HCT116 (cell line): ENCODE results near the gene HDAC1. TPM values are rescaled to one million over a fixed set of nuclear protein-coding genes. Genes with fewer than 3 reads are reported as not detected.

Experiments used
- ATAC-seq: fragments of 200-7000 bp; cut with Tn5 transposase; 2 replicates; pipeline ENCODE4 v1.9.1; 2020; ENCODE audit warnings: mild to moderate bottlenecking, moderate library complexity
- Bru-seq: library from RNA; stranded (reverse); fragments of 400-500 nt; gene quantifications from one replicate; lab custom pipeline; 2021; lab: Mats Ljungman, UMichigan
- BruChase-seq, 2 experiments: library from RNA; stranded (reverse); fragments of 400-500 nt; gene quantifications; one replicate each; lab custom pipeline; 2021; lab: Mats Ljungman, UMichigan
- BruUV-seq: library from RNA; stranded (reverse); fragments of 400-500 nt; replicated peaks from 2 replicates; lab custom pipeline; 2021; lab: Mats Ljungman, UMichigan
- CTCF ChIA-PET: fragments of 300-600 bp; sonication (Branson Sonifier 250); formaldehyde crosslinking; loops from one replicate; lab custom pipeline; 2021; ENCODE audit warnings: antibody characterized with exemption; lab: Charles Lee
- POLR2A ChIA-PET: fragments of 300-600, 350-600 bp; sonication (Branson Sonifier 250); formaldehyde crosslinking; loops from one replicate; lab custom pipeline; 2021; ENCODE audit warnings: antibody characterized with exemption; lab: Charles Lee
- RAD21 ChIA-PET, 2 experiments: fragments of 300-600 bp; sonication (Branson Sonifier 250); formaldehyde crosslinking; loops; one replicate each; lab custom pipeline; 2023; ENCODE audit warnings: low total read pairs in 2 of 2; ENCODE audit not compliant: uncharacterized antibody in 2 of 2, unreplicated experiment in 2 of 2, low non-redundant PET in 1 of 2; lab: Charles Lee
- DNase-seq: peaks from one replicate; pipeline ENCODE4 v3.0.0-alpha.2; 2010; ENCODE audit warnings: low read depth, low spot score
- H2AFZ ChIP-seq: fragments of 200-600 bp; shearing (Covaris generic), sonication (generic); 2 replicates; pipeline ENCODE4 v1.6.1; 2017; ENCODE audit warnings: low read depth, mixed run types, mixed read lengths, antibody characterized with exemption, low read length; ENCODE audit not compliant: poor library complexity, severe bottlenecking
- H3K27ac ChIP-seq: 2 replicates; pipeline ENCODE4 v1.5.1; 2012; ENCODE audit warnings: low read depth, low read length
- H3K27me3 ChIP-seq: fragments of 200-600 bp; sonication (generic); 2 replicates; pipeline ENCODE4 v1.6.1; 2016; ENCODE audit warnings: mixed run types, low read length, mixed read lengths; ENCODE audit not compliant: insufficient read depth
- H3K36me3 ChIP-seq, 2 experiments: fragments of 200-500 bp in 1 of 2; fragments of 200-600 bp in 1 of 2; sonication (Bioruptor generic) in 1 of 2; sonication (generic) in 1 of 2; 2 replicates each; pipeline versions ENCODE4 v1.5.1 to v1.6.1; 2014 to 2016; ENCODE audit warnings: low read length in 2 of 2, inconsistent platforms in 1 of 2, mixed read lengths in 1 of 2, mixed run types in 1 of 2; ENCODE audit not compliant: insufficient read depth in 2 of 2, control insufficient read depth in 1 of 2
- H3K4me1 ChIP-seq, 2 experiments: fragments of 200-600 bp in 1 of 2; sonication (generic) in 1 of 2; 2 replicates each; pipeline versions ENCODE4 v1.5.1 to v1.6.1; 2012 to 2017; ENCODE audit warnings: low read length in 2 of 2, inconsistent platforms in 1 of 2, mild to moderate bottlenecking in 1 of 2, mixed read lengths in 1 of 2, mixed run types in 1 of 2, moderate library complexity in 1 of 2; ENCODE audit not compliant: insufficient read depth in 2 of 2, control insufficient read depth in 1 of 2
- H3K4me2 ChIP-seq: fragments of 200-600 bp; sonication (generic); 2 replicates; pipeline ENCODE4 v1.6.1; 2017; ENCODE audit warnings: mixed run types, low read length, mixed read lengths
- H3K4me3 ChIP-seq, 2 experiments: fragments of 200-600 bp in 1 of 2; sonication (generic) in 1 of 2; replicated peaks in 1 of 2; 2 replicates each; pipeline ENCODE4 v1.5.1; 2011 to 2016; ENCODE audit warnings: low read length in 2 of 2, control low read depth in 1 of 2, low read depth in 1 of 2, mild to moderate bottlenecking in 1 of 2, mixed read lengths in 1 of 2, mixed run types in 1 of 2
- H3K79me2 ChIP-seq: fragments of 200-600 bp; sonication (generic); 2 replicates; pipeline ENCODE4 v1.6.1; 2017; ENCODE audit warnings: mild to moderate bottlenecking, mixed run types, low read length, moderate library complexity, mixed read lengths; ENCODE audit not compliant: insufficient read depth
- H3K9ac ChIP-seq: fragments of 200-600 bp; sonication (generic); 2 replicates; pipeline ENCODE4 v1.6.1; 2016; ENCODE audit warnings: low read length, mixed read lengths
- H3K9me2 ChIP-seq: fragments of 200-600 bp; sonication (generic), shearing (Covaris generic); 2 replicates; pipeline ENCODE4 v1.6.1; 2017; ENCODE audit warnings: mixed run types, mild to moderate bottlenecking, moderate library complexity; ENCODE audit not compliant: insufficient read depth
- H3K9me3 ChIP-seq, 2 experiments: fragments of 200-500 bp in 1 of 2; fragments of 200-600 bp in 1 of 2; sonication (Bioruptor generic) in 1 of 2; sonication (generic) in 1 of 2; 2 replicates each; pipeline ENCODE4 v1.6.1; 2014 to 2017; ENCODE audit warnings: low read length in 2 of 2, mixed read lengths in 2 of 2, inconsistent platforms in 1 of 2, low read depth in 1 of 2, mild to moderate bottlenecking in 1 of 2, mixed run types in 1 of 2, moderate library complexity in 1 of 2; ENCODE audit not compliant: control insufficient read depth in 1 of 2, insufficient read depth in 1 of 2
- H4K20me1 ChIP-seq: fragments of 200-600 bp; sonication (generic), shearing (Covaris generic); 2 replicates; pipeline ENCODE4 v1.6.1; 2017; ENCODE audit warnings: mixed run types, mild to moderate bottlenecking, moderate library complexity; ENCODE audit not compliant: insufficient read depth
- CEBPB ChIP-seq: IDR thresholded peaks from 2 replicates; pipeline ENCODE4 v1.6.1; 2012; ENCODE audit warnings: low read depth
- EGR1 ChIP-seq: IDR thresholded peaks from 2 replicates; pipeline ENCODE4 v1.6.1; 2012; ENCODE audit warnings: low read depth
- EZH2 ChIP-seq: fragments of 200-600 bp; sonication (generic); IDR thresholded peaks from 2 replicates; pipeline ENCODE4 v1.6.1; 2017; ENCODE audit warnings: antibody characterized with exemption, mixed run types
- EZH2phosphoT487 ChIP-seq: fragments of 200-600 bp; IDR thresholded peaks from 2 replicates; pipeline ENCODE4 v1.6.1; 2018; ENCODE audit warnings: antibody characterized with exemption, borderline replicate concordance
- POLR2AphosphoS5 ChIP-seq: IDR thresholded peaks from 2 replicates; pipeline ENCODE4 v1.6.1; 2011; ENCODE audit warnings: mild to moderate bottlenecking, low read depth, low read length, moderate library complexity
- SIN3A ChIP-seq: IDR thresholded peaks from 2 replicates; pipeline ENCODE4 v1.6.1; 2012; ENCODE audit warnings: low read depth
- SP1 ChIP-seq: IDR thresholded peaks from 2 replicates; pipeline ENCODE4 v1.6.1; 2012; ENCODE audit warnings: low read depth
- YY1 ChIP-seq: IDR thresholded peaks from 2 replicates; pipeline ENCODE4 v1.6.1; 2011; ENCODE audit warnings: low read length, low read depth, moderate library complexity, mild to moderate bottlenecking; ENCODE audit not compliant: insufficient replicate concordance; ENCODE audit errors: extremely low read depth
- ZFX ChIP-seq: fragments of 450-650 bp; IDR thresholded peaks from 2 replicates; pipeline ENCODE4 v1.6.1; 2017
- ZNF274 ChIP-seq: fragments of 200-500 bp; sonication (Bioruptor generic); IDR thresholded peaks from 2 replicates; pipeline ENCODE4 v1.6.1; 2014; ENCODE audit warnings: mild to moderate bottlenecking, low read depth, low read length, inconsistent platforms
- intact Hi-C: fragments of 100-400 bp; cut with micrococcal nuclease; formaldehyde crosslinking; loops from 2 replicates; pipeline ENCODE4 v1.10.0; 2022
- long read RNA-seq: library from polyadenylated mRNA; unstranded; transcript quantifications from one replicate; pipeline ENCODE4 v2.0.0, GENCODE V29; 2021; ENCODE audit not compliant: unreplicated experiment
- polyA plus RNA-seq: library from polyadenylated mRNA; unstranded; fragments of >200 nt; gene quantifications from 2 replicates; pipeline ENCODE4 v1.2.1, GENCODE V29; 2012; ENCODE audit warnings: missing spikeins
- total RNA-seq: library from RNA; stranded (reverse); gene quantifications from one replicate; pipeline ENCODE4 v1.2.1, GENCODE V29; 2021; ENCODE audit not compliant: unreplicated experiment
- TF ChIP-seq, protein P1 (sequence below): IDR thresholded peaks from 2 replicates; pipeline ENCODE4 v1.6.1; 2012
- TF ChIP-seq, protein P2 (sequence below): IDR thresholded peaks from 2 replicates; pipeline ENCODE4 v1.6.1; 2011; ENCODE audit warnings: mild to moderate bottlenecking, low read length, moderate library complexity; ENCODE audit not compliant: insufficient replicate concordance; ENCODE audit errors: extremely low read depth
- TF ChIP-seq, protein P3 (sequence below), 3 experiments: fragments of 200-600 bp in 1 of 3; sonication (generic) in 1 of 3; IDR thresholded peaks in 2 of 3; conservative IDR thresholded peaks in 1 of 3; 2 replicates each; pipeline ENCODE4 v1.5.1; 2012 to 2017; ENCODE audit warnings: low read depth in 2 of 3, low read length in 2 of 3, antibody characterized with exemption in 1 of 3, borderline replicate concordance in 1 of 3, control low read depth in 1 of 3, mild to moderate bottlenecking in 1 of 3, mixed read lengths in 1 of 3, mixed run types in 1 of 3, moderate library complexity in 1 of 3; ENCODE audit not compliant: insufficient read depth in 1 of 3
- TF ChIP-seq, protein P4 (sequence below): IDR thresholded peaks from 2 replicates; pipeline ENCODE4 v1.6.1; 2012; ENCODE audit warnings: low read depth
- TF ChIP-seq, protein P5 (sequence below): IDR thresholded peaks from 2 replicates; pipeline ENCODE4 v1.6.1; 2012

HDAC1 gene
- total RNA-seq (232 TPM), Bru-seq, nascent RNA (percentile 72 among the genes with signal in this experiment), BruChase-seq, experiment 1, labeled RNA remaining after a 6-hour chase (percentile 89 among the genes with signal in this experiment), BruChase-seq, experiment 2, labeled RNA remaining after a 2-hour chase (percentile 88 among the genes with signal in this experiment)
- polyA plus RNA-seq = 195 and 233 TPM in 2 replicates
- long read RNA-seq, transcript HDAC1-201 (14 exons, 2,124 nt) = major isoform, 598 of 788 reads
- long read RNA-seq, partial matches to known transcripts = 108 of 788 reads
- long read RNA-seq, other reads (novel, unspliced or antisense) = 80 of 788 reads

DNA sequence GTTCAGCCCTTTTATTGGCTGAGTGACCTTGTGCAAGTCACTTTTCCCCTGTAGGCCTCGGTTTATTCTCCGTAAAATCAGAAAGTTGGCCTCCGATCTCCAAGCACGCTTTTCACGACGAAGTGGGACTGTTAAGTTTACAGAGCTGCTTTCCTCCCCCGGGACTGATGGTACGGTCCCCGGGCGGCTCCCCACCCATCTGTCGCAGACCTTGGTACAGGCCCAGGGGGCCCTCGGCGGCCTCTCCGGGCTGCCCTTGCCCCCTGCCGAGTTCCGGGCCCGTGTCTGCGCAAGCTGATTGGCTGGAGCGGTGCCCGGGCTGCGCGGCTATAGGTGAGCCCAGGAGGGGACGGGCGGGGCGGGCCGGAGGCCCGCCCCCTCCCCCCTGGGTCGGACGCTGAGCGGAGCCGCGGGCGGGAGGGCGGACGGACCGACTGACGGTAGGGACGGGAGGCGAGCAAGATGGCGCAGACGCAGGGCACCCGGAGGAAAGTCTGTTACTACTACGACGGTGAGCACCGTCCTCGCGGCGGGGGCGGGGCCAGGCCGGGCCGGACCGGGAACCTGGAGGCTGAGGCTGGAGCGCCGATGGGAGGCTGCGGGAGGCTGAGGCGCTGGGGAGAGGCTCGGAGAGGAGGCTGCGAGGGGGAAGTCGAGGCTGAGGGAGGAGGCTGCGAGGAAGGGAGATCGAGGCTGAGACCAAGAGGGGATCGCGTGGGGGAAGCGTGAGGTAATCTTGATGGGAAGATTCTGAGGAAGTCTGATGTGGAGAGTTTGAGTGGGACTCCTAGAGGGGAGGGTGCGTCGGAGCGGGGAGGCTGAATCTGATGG, at the start of gene HDAC1:
TSS of gene HDAC1 (plus strand) at position 376 of the 831 bp plus-strand sequence. CDS start at position 463, 87 bp downstream.
- H4K20me1 ChIP-seq = no peaks in the 10 kb centered on the region
- peak within 1 kb of the TSS; percentile 97 for H3K27ac ChIP-seq
- peaks cover 49% of the 10 kb centered on the region for H3K79me2 ChIP-seq
- ChIA-PET POLR2A (interaction anchor here (0.7 to 1.4 kb wide), 4 partner anchors 15 to 51 kb away, joined by 3 to 8 read pairs (median 4); partner anchors contain the start of gene MARCKSL1), CTCF (interaction anchor here (0.6 to 1.4 kb wide), 3 partner anchors 12 to 76 kb away, joined by 3 to 7 read pairs (median 4); no protein-coding TSS in a partner anchor), RAD21 (no interaction called here)
- peak within 1 kb of the TSS; percentile 94 for H3K9ac ChIP-seq
- peaks cover 15 to 32% of the 10 kb centered on the region in 2 experiments for H3K4me1 ChIP-seq
- peak within 1 kb of the TSS; percentile 62 for H2AFZ ChIP-seq
- H3K9me2 ChIP-seq = no peaks in the 10 kb centered on the region
- no TSS peak for BruUV-seq
- peak; percentile 91 for DNase-seq
- peak; percentile 95 for ATAC-seq
- H3K36me3 ChIP-seq = peaks cover 0 to 2% of the 10 kb centered on the region in 2 experiments; a peak in 1 of 4 replicates
- H3K4me3 ChIP-seq = peak within 1 kb of the TSS; percentile 98 to 100
- peak within 1 kb of the TSS; percentile 95 for H3K4me2 ChIP-seq
- intact Hi-C loops = loop anchor here (5.0 kb wide), 1 partner anchor 75 kb away; no protein-coding TSS in a partner anchor
- no peaks in the 10 kb centered on the region for H3K27me3 ChIP-seq
- H3K9me3 ChIP-seq = no peaks in the 10 kb centered on the region
- TF ChIP-seq, protein P1, sequence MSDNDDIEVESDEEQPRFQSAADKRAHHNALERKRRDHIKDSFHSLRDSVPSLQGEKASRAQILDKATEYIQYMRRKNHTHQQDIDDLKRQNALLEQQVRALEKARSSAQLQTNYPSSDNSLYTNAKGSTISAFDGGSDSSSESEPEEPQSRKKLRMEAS = peak; percentile 83
- no peak for TF ChIP-seq EZH2phosphoT487
- TF ChIP-seq, protein P2, sequence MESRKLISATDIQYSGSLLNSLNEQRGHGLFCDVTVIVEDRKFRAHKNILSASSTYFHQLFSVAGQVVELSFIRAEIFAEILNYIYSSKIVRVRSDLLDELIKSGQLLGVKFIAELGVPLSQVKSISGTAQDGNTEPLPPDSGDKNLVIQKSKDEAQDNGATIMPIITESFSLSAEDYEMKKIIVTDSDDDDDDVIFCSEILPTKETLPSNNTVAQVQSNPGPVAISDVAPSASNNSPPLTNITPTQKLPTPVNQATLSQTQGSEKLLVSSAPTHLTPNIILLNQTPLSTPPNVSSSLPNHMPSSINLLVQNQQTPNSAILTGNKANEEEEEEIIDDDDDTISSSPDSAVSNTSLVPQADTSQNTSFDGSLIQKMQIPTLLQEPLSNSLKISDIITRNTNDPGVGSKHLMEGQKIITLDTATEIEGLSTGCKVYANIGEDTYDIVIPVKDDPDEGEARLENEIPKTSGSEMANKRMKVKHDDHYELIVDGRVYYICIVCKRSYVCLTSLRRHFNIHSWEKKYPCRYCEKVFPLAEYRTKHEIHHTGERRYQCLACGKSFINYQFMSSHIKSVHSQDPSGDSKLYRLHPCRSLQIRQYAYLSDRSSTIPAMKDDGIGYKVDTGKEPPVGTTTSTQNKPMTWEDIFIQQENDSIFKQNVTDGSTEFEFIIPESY = no peak
- no peak for TF ChIP-seq ZFX
- TF ChIP-seq EGR1 = 0 out of 2 replicates have a peak, but pooled peaks have one; percentile 31
- TF ChIP-seq CEBPB = no peak
- TF ChIP-seq, protein P3, sequence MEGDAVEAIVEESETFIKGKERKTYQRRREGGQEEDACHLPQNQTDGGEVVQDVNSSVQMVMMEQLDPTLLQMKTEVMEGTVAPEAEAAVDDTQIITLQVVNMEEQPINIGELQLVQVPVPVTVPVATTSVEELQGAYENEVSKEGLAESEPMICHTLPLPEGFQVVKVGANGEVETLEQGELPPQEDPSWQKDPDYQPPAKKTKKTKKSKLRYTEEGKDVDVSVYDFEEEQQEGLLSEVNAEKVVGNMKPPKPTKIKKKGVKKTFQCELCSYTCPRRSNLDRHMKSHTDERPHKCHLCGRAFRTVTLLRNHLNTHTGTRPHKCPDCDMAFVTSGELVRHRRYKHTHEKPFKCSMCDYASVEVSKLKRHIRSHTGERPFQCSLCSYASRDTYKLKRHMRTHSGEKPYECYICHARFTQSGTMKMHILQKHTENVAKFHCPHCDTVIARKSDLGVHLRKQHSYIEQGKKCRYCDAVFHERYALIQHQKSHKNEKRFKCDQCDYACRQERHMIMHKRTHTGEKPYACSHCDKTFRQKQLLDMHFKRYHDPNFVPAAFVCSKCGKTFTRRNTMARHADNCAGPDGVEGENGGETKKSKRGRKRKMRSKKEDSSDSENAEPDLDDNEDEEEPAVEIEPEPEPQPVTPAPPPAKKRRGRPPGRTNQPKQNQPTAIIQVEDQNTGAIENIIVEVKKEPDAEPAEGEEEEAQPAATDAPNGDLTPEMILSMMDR (IDR thresholded peaks at IDR 0.05 in 2 of 3, conservative IDR thresholded peaks at IDR 0.05 in 1 of 3; ENCODE audit: borderline replicate concordance in 1 of 3, insufficient read depth in 1 of 3, low read depth in 2 of 3, low read length in 2 of 3) = no peak
- TF ChIP-seq, protein P4, sequence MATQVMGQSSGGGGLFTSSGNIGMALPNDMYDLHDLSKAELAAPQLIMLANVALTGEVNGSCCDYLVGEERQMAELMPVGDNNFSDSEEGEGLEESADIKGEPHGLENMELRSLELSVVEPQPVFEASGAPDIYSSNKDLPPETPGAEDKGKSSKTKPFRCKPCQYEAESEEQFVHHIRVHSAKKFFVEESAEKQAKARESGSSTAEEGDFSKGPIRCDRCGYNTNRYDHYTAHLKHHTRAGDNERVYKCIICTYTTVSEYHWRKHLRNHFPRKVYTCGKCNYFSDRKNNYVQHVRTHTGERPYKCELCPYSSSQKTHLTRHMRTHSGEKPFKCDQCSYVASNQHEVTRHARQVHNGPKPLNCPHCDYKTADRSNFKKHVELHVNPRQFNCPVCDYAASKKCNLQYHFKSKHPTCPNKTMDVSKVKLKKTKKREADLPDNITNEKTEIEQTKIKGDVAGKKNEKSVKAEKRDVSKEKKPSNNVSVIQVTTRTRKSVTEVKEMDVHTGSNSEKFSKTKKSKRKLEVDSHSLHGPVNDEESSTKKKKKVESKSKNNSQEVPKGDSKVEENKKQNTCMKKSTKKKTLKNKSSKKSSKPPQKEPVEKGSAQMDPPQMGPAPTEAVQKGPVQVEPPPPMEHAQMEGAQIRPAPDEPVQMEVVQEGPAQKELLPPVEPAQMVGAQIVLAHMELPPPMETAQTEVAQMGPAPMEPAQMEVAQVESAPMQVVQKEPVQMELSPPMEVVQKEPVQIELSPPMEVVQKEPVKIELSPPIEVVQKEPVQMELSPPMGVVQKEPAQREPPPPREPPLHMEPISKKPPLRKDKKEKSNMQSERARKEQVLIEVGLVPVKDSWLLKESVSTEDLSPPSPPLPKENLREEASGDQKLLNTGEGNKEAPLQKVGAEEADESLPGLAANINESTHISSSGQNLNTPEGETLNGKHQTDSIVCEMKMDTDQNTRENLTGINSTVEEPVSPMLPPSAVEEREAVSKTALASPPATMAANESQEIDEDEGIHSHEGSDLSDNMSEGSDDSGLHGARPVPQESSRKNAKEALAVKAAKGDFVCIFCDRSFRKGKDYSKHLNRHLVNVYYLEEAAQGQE = no peak
- TF ChIP-seq, protein P5, sequence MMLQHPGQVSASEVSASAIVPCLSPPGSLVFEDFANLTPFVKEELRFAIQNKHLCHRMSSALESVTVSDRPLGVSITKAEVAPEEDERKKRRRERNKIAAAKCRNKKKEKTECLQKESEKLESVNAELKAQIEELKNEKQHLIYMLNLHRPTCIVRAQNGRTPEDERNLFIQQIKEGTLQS = no peak
- TF ChIP-seq YY1 = peak; percentile 81
- TF ChIP-seq SP1 = peak; percentile 84
- no peak for TF ChIP-seq SIN3A
- TF ChIP-seq ZNF274 = no peak
- TF ChIP-seq EZH2 = no peak
- TF ChIP-seq POLR2AphosphoS5 = peak; percentile 78
